Gastroesophageal sphincter (tissue), 3 donors: ENCODE data around the gene DDX46.

Experiments
- POLR2AphosphoS5 ChIP-seq: sonication (generic); formaldehyde crosslinking; IDR thresholded peaks from one replicate; pipeline ENCODE4 v1.6.1; 2017; ENCODE audit warnings: antibody characterized with exemption
- TF ChIP-seq, protein P1 (sequence below), 4 experiments: fragments of 200-600 bp in 2 of 4; fragments of 450-650 bp in 2 of 4; sonication (generic) in 1 of 4; IDR thresholded peaks; one replicate each; pipeline ENCODE4 v1.5.1; 2017 to 2019; ENCODE audit warnings: antibody characterized with exemption in 4 of 4, mild to moderate bottlenecking in 2 of 4, moderate library complexity in 2 of 4

DNA sequence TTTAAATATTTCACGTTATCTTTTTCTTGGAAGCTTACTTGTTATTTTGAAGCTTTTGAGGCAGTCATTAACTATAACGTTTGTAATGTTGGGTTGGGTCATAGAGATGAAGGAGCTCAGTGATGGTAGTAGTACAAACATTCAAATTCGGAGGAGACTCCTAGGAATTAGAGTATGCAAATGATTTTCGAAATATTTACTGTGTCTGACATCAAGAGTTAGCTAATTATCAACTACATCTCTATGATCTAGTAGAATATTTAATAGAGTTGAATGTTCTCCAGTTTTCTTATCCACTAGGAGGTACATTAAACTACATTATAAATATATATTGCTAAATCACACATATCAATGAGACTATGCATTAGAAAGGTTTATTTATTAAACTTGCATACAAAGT is 58.4 kb downstream of the DDX46 start:
- no peak for TF ChIP-seq POLR2AphosphoS5
- TF ChIP-seq, protein P1, sequence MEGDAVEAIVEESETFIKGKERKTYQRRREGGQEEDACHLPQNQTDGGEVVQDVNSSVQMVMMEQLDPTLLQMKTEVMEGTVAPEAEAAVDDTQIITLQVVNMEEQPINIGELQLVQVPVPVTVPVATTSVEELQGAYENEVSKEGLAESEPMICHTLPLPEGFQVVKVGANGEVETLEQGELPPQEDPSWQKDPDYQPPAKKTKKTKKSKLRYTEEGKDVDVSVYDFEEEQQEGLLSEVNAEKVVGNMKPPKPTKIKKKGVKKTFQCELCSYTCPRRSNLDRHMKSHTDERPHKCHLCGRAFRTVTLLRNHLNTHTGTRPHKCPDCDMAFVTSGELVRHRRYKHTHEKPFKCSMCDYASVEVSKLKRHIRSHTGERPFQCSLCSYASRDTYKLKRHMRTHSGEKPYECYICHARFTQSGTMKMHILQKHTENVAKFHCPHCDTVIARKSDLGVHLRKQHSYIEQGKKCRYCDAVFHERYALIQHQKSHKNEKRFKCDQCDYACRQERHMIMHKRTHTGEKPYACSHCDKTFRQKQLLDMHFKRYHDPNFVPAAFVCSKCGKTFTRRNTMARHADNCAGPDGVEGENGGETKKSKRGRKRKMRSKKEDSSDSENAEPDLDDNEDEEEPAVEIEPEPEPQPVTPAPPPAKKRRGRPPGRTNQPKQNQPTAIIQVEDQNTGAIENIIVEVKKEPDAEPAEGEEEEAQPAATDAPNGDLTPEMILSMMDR (IDR thresholded peaks at IDR 0.05), result no peak
